Kidney glomerular epithelial cell (primary cell): Measurements from ENCODE around the gene CPAMD8.
"Not testable (repeated sequence)": the region's sequence is repeated elsewhere in the genome, so short reads cannot be mapped to it uniquely, and the experiment has no call there.

Experiments
- DNase-seq: peaks from one replicate; lab custom pipeline; 2025; lab: John Stamatoyannopoulos, UW

The CPAMD8 gene

GRCh38 chr19:17041976-17042375 is 15.4 kb upstream of the CPAMD8 start:
- no peak for DNase-seq

- no peak for DNase-seq
Measured at GRCh38 chr19:17037966-17038500, 11.4 kb upstream of the CPAMD8 start.

- no peak for DNase-seq
Measured at GRCh38 chr19:17037184-17037583, 10.6 kb upstream of the CPAMD8 start.

- no peak for DNase-seq
Measured at GRCh38 chr19:17036640-17037039, 10.0 kb upstream of the CPAMD8 start.

GRCh38 chr19:17035842-17036424 is 9.3 kb upstream of the CPAMD8 start:
- DNase-seq = no peak

GRCh38 chr19:17031741-17032140 is 5.1 kb upstream of the CPAMD8 start:
- no peak for DNase-seq

GRCh38 chr19:17027535-17027975 is 945 bp upstream of the CPAMD8 start:
- DNase-seq = no peak

- no peak for DNase-seq
Measured at GRCh38 chr19:17025991-17026658, 485 bp downstream of the CPAMD8 start.

GRCh38 chr19:17025361-17025760 is 1.2 kb downstream of the CPAMD8 start:
- DNase-seq = no peak

- not testable (repeated sequence) for DNase-seq
Measured at GRCh38 chr19:17024941-17025340, 1.7 kb downstream of the CPAMD8 start.

GRCh38 chr19:17023805-17024204 is 2.8 kb downstream of the CPAMD8 start:
- DNase-seq = no peak

- DNase-seq = no peak
Measured at GRCh38 chr19:17022738-17023137, 3.9 kb downstream of the CPAMD8 start.

GRCh38 chr19:17021793-17022590 is 4.6 kb downstream of the CPAMD8 start:
- no peak for DNase-seq

- DNase-seq = no peak
Measured at GRCh38 chr19:17021328-17021727, 5.3 kb downstream of the CPAMD8 start.

GRCh38 chr19:17020823-17021222 is 5.8 kb downstream of the CPAMD8 start:
- no peak for DNase-seq

GRCh38 chr19:17020385-17020784 is 6.2 kb downstream of the CPAMD8 start:
- no peak for DNase-seq

GRCh38 chr19:17014212-17014861 is 12.3 kb downstream of the CPAMD8 start:
- DNase-seq = peak; percentile 9

GRCh38 chr19:17011485-17011884 is 15.1 kb downstream of the CPAMD8 start:
- no peak for DNase-seq

- DNase-seq = no peak
Measured at GRCh38 chr19:17006579-17006978, 20.0 kb downstream of the CPAMD8 start.

GRCh38 chr19:17005000-17005399 is 21.6 kb downstream of the CPAMD8 start:
- no peak for DNase-seq

- DNase-seq = no peak
Measured at GRCh38 chr19:17004386-17004785, 22.2 kb downstream of the CPAMD8 start.

- no peak for DNase-seq
Measured at GRCh38 chr19:17002455-17002854, 24.2 kb downstream of the CPAMD8 start.
